Breast epithelium (tissue), 3 donors: Measurements from ENCODE around the gene RBP3.

Experiments
- CTCF ChIP-seq, 3 donors: fragments of 450-650 bp; IDR thresholded peaks; one replicate each; pipeline ENCODE4 v1.5.1; 2016 to 2017; ENCODE audit warnings: antibody characterized with exemption in 3 of 3, mild to moderate bottlenecking in 3 of 3, moderate library complexity in 3 of 3
- POLR2A ChIP-seq: fragments of 450-650 bp; IDR thresholded peaks from one replicate; pipeline ENCODE4 v1.6.1; 2016; ENCODE audit warnings: antibody characterized with exemption, mild to moderate bottlenecking, moderate library complexity
- POLR2AphosphoS5 ChIP-seq, 3 donors: sonication (generic); formaldehyde crosslinking; IDR thresholded peaks; one replicate each; pipeline ENCODE4 v1.6.1; 2017; ENCODE audit warnings: antibody characterized with exemption in 3 of 3

GRCh38 chr10:47372726-47373125 lies 24.6 kb downstream of the RBP3 start:
- TF ChIP-seq CTCF (IDR thresholded peaks at IDR 0.05) (no peak), POLR2A (no peak), POLR2AphosphoS5 (IDR thresholded peaks at IDR 0.05) (no peak)
